Endometrial microvascular endothelial cells (primary cell): ENCODE results near the gene OSBPL10. TPM values are rescaled to one million over a fixed set of nuclear protein-coding genes. Genes with fewer than 3 reads are reported as not detected.
"Not testable (repeated sequence)": the region's sequence is repeated elsewhere in the genome, so short reads cannot be mapped to it uniquely, and the experiment has no call there.

Experiments
- in situ Hi-C: cut with HindIII; loops from 2 replicates; pipeline ENCODE4 v1.10.0; 2017; ENCODE audit warnings: low sequenced_read_pairs, low pct_unique_long_range_greater_than_20kb; ENCODE audit errors: inconsistent ontology term
- total RNA-seq: library from RNA; depleted of rRNA; stranded (reverse); fragments of >200 nt; gene quantifications from one replicate; pipeline ENCODE4 v1.2.3, GENCODE V29; 2015; ENCODE audit errors: inconsistent ontology term

The OSBPL10 gene
- total RNA-seq, 1 donor from 2014 or later = 23.3 TPM

DNA sequence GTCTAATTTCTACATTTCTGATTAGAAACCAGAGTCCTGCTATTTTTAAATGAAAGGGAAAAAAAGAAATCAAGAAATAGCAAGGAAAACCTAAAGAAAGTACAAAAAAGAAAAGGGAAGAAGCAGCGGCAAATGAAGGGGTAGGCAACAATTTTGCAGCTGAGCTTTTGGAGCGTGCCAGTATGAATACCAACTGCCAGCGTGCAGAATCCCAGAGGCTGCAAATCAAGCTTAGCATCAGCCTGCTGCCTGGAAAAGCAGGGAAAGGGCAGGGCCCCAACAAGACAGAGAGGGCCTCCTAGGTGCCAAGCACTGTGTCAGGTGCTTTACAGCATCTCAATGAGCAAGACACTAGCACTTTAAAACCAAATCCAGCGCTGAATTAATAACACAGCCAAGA lies 271.5 kb downstream of the OSBPL10 start:
- in situ Hi-C loops = no loop called here

DNA sequence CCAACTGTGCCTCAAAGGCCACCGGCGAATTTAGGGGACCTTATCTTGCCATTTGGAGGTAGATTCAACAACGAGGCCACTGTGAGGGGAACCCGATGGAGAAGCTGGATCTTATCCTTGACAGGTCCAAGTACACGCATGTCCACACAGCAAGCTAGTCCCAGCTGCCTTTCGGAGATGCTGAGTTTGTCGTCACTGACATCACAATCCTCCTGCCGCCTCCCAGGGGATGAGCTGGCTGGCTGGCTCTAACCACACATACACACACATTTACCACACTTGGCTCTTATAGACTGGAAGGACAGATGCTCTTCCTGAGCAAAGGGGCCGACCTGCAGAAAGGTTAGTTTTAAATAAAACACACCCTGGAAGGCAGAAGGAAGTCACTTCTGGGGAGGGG lies 272.1 kb downstream of the OSBPL10 start:
- in situ Hi-C loops = no loop called here

DNA sequence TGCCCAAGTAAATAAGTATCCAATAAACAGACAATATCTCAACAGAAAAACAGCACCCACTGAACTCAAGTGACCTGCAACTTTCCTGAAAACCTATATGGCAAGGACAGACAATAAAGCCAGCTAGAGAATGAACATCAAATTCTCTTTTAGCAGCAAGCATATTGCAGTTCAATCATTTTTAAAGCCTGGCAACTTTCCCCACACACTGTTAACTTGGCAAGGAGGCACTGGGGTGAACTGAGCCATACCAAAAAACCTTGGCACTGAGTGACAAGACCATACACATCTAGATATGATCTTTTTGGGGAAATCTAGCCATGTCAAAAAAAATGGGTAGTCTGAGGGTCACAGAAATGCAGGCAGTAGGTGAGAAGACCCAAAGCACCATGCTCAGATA lies 273.8 kb downstream of the OSBPL10 start:
- in situ Hi-C loops = no loop called here

DNA sequence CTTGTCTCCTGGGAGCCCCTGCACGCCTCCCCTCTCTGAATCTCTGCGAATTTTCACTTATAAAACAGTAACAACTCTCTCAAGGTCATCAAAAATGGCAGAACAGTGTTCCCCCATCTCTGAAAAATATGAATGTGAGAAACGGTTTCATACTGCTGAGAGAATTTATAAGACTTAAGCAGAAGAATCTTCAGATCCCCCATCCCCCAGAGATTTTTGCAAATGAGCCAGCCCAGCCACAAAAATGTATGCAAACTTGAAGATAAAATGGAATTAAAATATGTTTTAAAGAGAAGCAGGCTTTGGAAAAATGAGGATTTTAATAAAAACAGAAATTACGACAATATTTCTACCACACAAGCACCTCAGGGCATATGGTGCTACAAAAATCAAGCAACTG lies 275.3 kb downstream of the OSBPL10 start:
- in situ Hi-C loops = no loop called here

GRCh38 chr3:31704591-31705179 lies 276.4 kb downstream of the OSBPL10 start:
- in situ Hi-C loops = no loop called here

DNA sequence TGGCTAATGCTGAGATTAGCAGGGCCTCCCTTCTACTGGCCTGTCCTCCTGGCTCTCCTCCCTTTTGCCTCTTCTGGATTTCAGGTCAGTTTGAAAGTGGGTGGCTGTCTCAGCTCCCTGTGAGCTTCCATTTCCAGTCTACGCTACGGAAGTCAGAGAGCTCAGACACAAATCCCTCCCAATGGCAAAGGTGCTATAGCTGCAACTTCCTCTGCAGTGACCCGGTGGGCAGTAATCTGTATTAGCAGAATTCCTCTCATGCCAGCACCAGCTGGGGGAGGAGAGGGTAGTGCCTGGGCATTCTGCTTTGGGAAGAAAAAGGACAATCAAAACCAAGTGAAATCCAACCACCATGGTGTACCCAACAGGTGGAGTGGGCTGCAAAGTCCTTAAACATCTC lies 276.9 kb downstream of the OSBPL10 start:
- in situ Hi-C loops = no loop called here

- in situ Hi-C loops = no loop called here
Measured at GRCh38 chr3:31701286-31701685, 279.8 kb downstream of the OSBPL10 start.

- in situ Hi-C loops = no loop called here
Measured at GRCh38 chr3:31699309-31699953, 281.6 kb downstream of the OSBPL10 start.

- in situ Hi-C loops = no loop called here
Measured at GRCh38 chr3:31696815-31697548, 284.1 kb downstream of the OSBPL10 start.

GRCh38 chr3:31696009-31696297 lies 285.1 kb downstream of the OSBPL10 start:
- in situ Hi-C loops = no loop called here

DNA sequence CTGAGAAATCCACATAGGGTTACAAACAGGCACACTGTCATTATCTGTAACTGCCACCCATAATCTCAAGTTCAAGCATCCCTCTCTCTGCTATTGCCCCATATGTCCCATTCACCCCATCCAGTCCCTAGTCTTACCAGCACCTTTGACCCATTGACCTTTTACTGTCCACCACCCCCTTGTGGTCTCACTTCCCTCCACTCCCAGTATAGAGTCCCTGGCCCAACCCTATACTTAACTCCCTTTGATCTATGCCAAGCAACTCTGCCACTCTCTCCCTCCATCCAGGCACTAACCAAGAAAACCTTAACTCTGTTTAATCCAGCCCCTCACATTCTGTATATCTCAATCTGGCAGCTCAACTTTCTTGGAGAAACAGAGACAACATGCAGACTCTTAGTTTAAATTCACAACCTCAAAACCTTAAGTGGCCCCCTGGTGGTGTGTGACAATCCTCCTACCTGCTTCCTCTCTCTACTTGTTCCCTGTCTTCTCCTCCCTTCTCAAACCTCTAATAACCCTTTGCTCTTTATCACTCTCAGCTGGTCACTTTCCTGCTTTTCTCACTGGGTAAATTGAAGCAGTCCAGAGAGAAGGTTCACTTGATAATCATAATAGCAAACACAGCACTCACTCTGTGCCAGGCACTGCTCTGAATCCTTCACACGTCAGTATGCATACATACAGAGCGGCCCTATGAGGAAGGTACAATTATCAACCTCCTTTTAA lies 285.6 kb downstream of the OSBPL10 start:
- in situ Hi-C loops = no loop called here

DNA sequence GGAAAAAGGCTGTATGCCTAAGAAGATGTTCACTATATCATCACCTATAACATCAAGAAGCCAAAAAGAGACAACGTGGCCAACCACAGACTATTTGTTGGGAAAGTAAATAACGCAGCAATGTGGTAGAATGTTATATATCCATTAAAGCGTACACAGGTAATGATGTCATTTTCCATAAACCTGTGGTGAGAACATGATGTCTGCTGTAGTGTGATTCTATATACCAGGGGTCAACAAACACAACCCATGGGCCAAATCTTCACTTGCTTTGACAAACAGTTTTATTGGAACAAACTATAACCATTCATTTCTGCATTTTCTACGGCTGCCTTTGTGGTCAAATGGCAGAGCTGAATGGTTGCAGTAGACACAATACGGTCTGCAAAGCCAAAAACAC lies 287.7 kb downstream of the OSBPL10 start:
- in situ Hi-C loops = no loop called here

GRCh38 chr3:31692751-31693150 lies 288.3 kb downstream of the OSBPL10 start:
- in situ Hi-C loops = no loop called here

DNA sequence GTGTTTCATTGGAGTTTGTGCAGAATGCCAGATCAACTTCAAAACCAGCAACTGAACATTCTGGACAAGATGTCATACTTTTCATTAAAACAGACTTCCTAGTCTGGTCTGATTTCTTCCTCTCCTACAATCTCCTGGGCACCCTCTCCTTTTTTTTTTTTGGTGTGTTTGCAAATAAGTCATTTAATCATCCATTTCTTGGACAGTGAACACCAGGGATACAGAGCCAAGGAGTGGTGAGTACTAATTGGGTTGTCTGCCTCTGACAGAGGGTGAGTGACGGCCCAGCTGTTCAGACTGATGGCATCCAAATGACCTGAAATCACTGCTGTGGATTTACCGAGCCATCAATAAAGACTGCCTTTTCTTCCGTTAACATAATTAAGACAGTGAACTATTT lies 290.3 kb downstream of the OSBPL10 start:
- in situ Hi-C loops = no loop called here

DNA sequence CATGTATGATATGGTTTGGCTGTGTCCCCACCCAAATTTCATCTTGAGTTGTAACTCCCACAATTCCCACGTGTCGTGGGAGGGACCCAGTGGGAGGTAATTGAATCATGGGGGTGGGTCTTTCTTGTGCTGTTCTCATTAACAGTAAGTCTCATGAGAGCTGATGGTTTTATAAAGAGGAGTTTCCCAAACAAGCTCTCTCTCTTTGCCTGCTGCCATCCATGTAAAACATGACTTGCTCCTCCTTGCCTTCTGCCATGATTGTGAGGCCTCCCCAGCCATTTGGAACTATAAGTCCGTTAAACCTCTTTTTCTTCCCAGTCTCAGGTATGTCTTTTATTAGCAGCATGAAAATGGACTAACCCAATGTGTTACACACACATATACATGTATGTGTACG lies 291.5 kb downstream of the OSBPL10 start:
- in situ Hi-C loops = not testable (repeated sequence)

DNA sequence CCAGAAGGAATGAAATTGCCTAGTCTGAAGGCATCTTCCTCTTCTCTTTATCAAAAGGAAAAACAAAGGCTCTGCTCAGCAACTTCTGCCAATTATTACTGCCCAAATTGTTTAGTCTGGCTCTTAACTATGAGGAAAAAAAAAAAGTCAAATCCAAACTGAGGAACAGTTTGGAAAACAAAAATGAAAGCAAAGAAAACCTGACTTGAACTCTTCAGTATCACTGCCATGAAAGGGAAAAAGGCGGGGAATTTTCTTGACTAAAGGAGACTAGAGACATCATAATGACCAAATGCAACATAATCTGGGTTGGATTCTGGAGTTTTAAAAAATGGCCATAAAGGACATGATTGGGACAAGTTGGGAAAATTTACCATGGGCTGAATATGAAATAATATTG lies 292.1 kb downstream of the OSBPL10 start:
- in situ Hi-C loops = no loop called here

- in situ Hi-C loops = no loop called here
Measured at GRCh38 chr3:31687020-31687802, 293.9 kb downstream of the OSBPL10 start.

- in situ Hi-C loops = no loop called here
Measured at GRCh38 chr3:31680072-31680870, 300.8 kb downstream of the OSBPL10 start.
